Measurements from ENCODE around the gene L3MBTL4.
"Not testable (repeated sequence)": the region's sequence is repeated elsewhere in the genome, so short reads cannot be mapped to it uniquely, and the experiment has no call there.

The L3MBTL4 gene

DNA sequence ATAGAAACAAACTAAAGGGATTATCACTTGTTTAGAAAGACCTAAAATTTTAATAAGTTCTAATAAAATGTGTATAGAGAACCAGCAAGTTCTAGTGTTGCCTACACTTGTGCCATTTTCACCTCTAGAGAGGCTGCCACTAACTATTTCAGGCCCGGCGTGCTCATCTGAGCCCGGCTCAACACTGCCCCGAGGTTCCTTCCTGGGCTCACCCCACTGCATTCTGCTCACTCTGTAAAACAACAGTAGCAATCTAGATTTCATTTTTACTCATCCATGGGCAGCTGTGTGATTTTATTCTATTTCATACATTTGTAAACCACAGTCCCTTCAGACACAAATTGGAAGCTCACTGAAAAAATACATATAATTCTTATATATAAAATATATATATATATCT is 253.2 kb downstream of the L3MBTL4 start:
- DNase-seq: no peak

- no peak for DNase-seq
These were observed 255.3 kb downstream of the L3MBTL4 start for GRCh38 chr18:6159426-6159825.

- DNase-seq: no peak
These were observed 255.8 kb downstream of the L3MBTL4 start for GRCh38 chr18:6158958-6159357.

- no peak for DNase-seq
These were observed 258.3 kb downstream of the L3MBTL4 start for GRCh38 chr18:6156446-6156845.

GRCh38 chr18:6155707-6156106 is 259.0 kb downstream of the L3MBTL4 start:
- no peak for DNase-seq

GRCh38 chr18:6150430-6150829 is 264.3 kb downstream of the L3MBTL4 start:
- no peak for DNase-seq

- DNase-seq: no peak
These were observed 268.4 kb downstream of the L3MBTL4 start for GRCh38 chr18:6146307-6146661.

GRCh38 chr18:6145645-6146306 is 268.9 kb downstream of the L3MBTL4 start:
- DNase-seq: no peak

DNA sequence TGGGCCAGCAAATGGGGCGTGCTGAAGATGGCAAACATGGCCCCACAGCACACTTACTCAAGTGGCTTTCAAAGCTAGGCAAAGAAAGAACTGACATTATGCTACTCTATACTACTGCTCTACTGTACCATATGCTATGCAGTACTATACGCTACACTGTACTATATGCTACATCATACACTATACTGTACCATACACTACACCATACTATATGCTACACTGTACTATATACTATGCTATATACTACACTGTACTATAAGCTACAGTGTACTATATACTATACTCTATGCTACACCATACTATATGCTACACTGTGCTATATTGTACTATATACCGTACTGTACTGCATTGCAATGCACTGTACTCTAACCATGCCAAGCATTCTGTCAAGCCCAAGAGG is 275.7 kb downstream of the L3MBTL4 start:
- no peak for DNase-seq

GRCh38 chr18:6135901-6136300 is 278.8 kb downstream of the L3MBTL4 start:
- not testable (repeated sequence) for DNase-seq

GRCh38 chr18:6135029-6135428 is 279.7 kb downstream of the L3MBTL4 start:
- not testable (repeated sequence) for DNase-seq

- no peak for DNase-seq
These were observed 281.9 kb downstream of the L3MBTL4 start for GRCh38 chr18:6132751-6133368.

DNA sequence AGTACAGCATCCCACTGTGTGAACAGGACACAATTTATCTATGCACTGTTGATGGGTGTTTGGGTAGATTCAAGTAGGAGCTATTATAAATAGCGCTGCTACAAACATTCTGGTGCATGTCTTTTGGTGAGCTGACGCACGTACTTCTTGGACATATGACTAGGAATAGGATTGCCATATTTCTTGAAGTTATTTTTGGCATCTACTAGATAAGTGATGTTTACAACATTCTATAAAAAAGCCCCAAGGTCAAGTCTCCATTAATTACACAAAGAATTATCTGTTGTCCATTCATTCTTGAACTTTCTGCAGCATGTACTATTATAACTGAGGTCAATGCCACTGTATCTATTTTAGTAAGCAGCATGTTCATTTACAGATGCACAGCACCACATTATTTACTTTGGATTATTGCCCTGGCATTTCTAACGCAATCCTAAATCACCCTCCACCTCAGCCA is 293.9 kb downstream of the L3MBTL4 start:
- DNase-seq: no peak

DNA sequence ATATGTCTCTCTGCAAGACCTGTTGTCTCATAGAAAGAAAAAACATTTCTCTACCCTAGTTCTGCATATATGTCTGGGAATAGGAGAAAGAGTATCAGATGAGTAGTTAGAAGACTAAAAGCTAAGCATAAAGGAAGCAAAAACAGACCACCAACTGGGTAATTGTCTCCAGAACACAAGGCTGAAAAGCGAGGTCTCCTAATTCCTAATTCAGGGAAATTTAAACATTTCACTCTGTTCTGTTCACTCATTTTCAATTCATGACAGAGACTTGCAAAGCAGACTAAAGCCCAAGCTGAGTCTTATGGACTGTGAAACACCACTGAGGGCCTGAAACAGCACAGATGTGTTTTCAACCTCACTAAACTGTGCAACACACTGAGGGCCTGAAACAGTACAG is 294.9 kb downstream of the L3MBTL4 start:
- no peak for DNase-seq

DNA sequence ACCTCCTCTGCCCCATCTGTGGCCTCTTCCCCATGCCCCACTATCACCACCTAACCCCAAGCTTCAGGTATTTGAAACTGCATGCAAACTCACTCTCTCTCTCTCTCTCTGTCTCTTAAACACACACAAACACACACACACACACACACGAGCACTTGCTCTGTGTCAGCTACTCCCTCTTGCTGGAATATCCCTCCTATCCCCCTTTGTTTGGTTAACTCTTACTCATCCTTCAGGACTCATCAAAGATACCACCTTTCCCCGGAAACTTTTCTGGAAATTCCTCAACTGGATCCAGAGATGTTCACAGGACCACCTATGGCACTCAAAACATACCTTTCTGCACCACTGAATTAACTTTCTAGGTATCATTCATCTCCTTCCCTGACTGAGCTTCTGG is 296.6 kb downstream of the L3MBTL4 start:
- DNase-seq: no peak

- DNase-seq: no peak
These were observed 299.0 kb downstream of the L3MBTL4 start for GRCh38 chr18:6115710-6116109.

DNA sequence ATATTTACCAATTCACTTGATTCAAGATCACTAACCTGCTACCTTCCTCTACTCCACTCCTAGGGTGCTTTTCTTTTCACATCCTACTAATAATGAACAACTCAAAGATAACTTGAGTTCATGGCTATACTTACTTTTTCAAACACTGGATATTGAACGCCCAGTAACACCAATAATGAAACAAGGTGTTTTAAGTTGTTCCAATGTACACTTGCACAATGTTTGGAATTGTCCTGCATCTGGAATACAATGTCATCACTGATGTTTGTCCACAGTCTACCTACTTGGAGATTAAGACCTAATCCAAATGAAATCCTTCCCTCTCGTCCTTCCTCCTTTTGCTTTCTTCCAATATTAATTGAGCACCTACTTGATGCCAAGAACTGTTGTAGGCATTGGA is 301.1 kb downstream of the L3MBTL4 start:
- no peak for DNase-seq

- DNase-seq: no peak
These were observed 303.0 kb downstream of the L3MBTL4 start for GRCh38 chr18:6111726-6112125.

DNA sequence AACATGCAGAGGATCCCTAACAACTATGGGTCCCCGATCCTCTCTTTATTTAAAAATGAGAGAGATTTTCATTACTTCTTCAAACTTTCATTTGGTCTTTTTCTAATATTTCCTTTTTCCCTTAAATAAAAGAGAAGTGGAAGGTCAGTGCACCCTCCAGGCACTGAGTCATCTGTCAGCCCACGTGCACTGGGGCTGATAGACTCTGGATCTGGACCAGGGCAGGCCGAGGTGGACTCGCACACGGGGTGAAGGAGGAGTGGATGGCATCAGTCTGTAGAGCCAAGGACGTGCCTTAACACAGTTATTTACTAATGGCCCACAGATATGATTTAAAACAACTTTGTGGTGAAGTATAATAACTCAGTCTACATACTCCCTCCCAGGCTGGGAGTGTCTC is 305.0 kb downstream of the L3MBTL4 start:
- no peak for DNase-seq

- no peak for DNase-seq
These were observed 306.9 kb downstream of the L3MBTL4 start for GRCh38 chr18:6107794-6108193.

DNA sequence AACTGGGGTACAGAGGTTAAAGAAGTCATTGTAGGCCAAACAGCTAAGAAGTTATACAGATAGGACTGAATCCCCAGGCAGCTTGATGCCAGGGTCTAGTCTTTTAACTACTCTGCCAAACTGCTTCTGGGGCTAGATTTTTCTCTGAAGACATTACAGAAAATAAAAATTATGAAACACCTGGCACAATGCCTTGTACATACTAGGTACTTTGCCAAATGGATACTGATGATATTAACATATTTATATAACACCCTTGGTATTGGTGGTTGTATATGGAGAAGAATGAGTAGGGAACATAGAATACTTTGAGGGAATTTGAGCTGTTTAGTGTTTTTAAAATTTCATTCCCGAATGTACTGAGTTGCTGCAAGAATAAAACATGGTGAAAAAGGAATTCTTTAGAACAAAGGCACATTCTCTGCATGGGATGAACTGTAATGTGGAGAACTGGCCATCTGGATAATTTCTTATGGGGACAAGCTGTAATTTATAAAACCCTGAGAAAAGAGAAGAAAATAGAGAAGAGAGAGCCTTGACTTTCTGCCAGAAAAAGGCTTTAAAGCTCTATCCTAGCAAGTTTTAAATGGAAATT is 308.5 kb downstream of the L3MBTL4 start:
- DNase-seq: no peak

DNA sequence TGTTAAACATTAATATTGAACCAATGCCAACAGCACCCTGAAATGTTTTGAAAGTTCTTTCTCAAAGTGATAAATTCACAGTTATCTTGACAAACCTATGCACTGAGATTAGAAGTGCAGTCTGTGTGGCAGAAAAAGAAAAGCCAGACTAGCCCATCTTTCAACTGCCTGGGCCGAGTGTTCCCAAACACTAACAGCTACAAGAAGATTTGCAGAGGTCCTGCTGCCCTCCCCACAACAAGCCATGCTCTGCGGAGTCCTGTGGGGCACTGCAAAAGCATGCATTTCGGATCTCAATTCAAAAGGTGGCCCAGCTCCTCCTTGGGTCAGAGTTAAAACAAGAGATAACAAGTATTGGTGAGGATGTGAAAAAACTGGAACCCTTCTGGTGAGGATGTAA is 311.0 kb downstream of the L3MBTL4 start:
- no peak for DNase-seq

- no peak for DNase-seq
These were observed 318.0 kb downstream of the L3MBTL4 start for GRCh38 chr18:6096730-6097129.

DNA sequence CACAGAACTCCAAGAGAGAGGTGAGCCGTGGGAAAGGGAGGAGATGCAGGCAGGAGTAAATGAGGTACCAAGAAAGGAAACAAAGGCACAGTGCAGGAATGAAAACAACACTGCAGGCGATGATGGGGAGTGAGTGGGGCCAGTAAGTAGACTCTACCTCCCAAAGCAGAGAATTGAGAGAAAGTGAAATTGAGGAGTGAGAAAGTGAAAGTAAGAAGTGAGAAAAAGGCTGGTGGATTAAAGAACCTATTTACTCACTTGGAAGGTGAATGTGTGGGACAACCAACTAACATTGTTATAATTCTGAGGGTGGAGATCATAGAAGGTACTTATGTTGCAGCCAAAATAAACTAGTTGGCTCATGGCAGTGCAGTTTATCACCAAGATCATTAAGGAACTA is 326.3 kb downstream of the L3MBTL4 start:
- no peak for DNase-seq

DNA sequence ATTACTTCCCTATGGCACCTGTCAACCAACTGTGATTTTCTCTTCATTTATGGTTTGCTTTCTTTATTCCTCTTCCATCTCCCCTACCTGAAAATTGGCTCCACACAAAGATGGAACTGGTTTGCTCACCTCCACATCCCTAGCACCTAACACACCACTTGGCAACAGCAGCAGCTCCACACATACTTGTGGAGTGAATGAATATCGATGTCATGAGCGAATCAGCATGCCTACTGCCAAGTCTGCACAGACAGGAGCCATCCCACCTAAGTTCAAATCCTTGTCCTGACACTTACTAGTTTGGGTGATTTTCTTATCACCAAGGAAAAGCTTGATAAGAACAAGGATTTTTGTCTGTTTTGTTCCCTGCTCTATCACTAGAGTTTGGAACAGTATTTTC is 328.0 kb downstream of the L3MBTL4 start:
- no peak for DNase-seq
